MM.1S (cell line): ENCODE data around the gene KRTAP4-8.

Source experiments
- DNase-seq: peaks from one replicate; pipeline ENCODE4 v3.0.0-alpha.2; 2015
- H2AFZ ChIP-seq: fragments of 300-600 bp; sonication (generic); 2 replicates; pipeline ENCODE4 v1.6.0; 2016; ENCODE audit warnings: antibody characterized with exemption, low read length
- H3F3A ChIP-seq: fragments of 300-600 bp; sonication (generic); 2 replicates; pipeline ENCODE4 v1.6.1; 2016; ENCODE audit warnings: mild to moderate bottlenecking, antibody characterized with exemption, low read length, moderate library complexity, mixed read lengths; ENCODE audit not compliant: insufficient read depth
- H3K27ac ChIP-seq: fragments of 300-600 bp; sonication (generic); 2 replicates; pipeline ENCODE4 v1.5.1; 2016; ENCODE audit warnings: mild to moderate bottlenecking, low read length
- H3K27me3 ChIP-seq: fragments of 300-600 bp; sonication (generic); replicated peaks from 2 replicates; pipeline ENCODE4 v1.6.0; 2016; ENCODE audit warnings: low read length; ENCODE audit not compliant: insufficient read depth
- H3K36me3 ChIP-seq: fragments of 300-600 bp; sonication (generic); replicated peaks from 2 replicates; pipeline ENCODE4 v1.6.1; 2016; ENCODE audit warnings: mild to moderate bottlenecking, low read length, mixed read lengths; ENCODE audit not compliant: insufficient read depth
- H3K4me1 ChIP-seq: fragments of 300-600 bp; sonication (generic); 2 replicates; pipeline ENCODE4 v1.6.1; 2016; ENCODE audit warnings: low read length, mixed read lengths
- H3K4me2 ChIP-seq: fragments of 300-600 bp; sonication (generic); 2 replicates; pipeline ENCODE4 v1.6.0; 2016; ENCODE audit warnings: low read depth, low read length
- H3K4me3 ChIP-seq: fragments of 300-600 bp; sonication (generic); 2 replicates; pipeline ENCODE4 v1.5.1; 2016; ENCODE audit warnings: low read length, mixed read lengths
- H3K79me2 ChIP-seq: fragments of 300-600 bp; sonication (generic); 2 replicates; pipeline ENCODE4 v1.6.1; 2016; ENCODE audit warnings: mixed run types, low read length, mixed read lengths
- H3K9ac ChIP-seq: fragments of 300-600 bp; sonication (generic); 2 replicates; pipeline ENCODE4 v1.6.1; 2016; ENCODE audit warnings: low read length, mixed read lengths
- H3K9me2 ChIP-seq: fragments of 300-600 bp; sonication (generic); replicated peaks from 2 replicates; pipeline ENCODE4 v1.6.1; 2016; ENCODE audit warnings: mild to moderate bottlenecking, low read length, mixed read lengths; ENCODE audit not compliant: insufficient read depth
- H3K9me3 ChIP-seq: fragments of 300-600 bp; sonication (generic); replicated peaks from 2 replicates; pipeline ENCODE4 v1.6.1; 2016; ENCODE audit warnings: mild to moderate bottlenecking, low read length, mixed read lengths; ENCODE audit not compliant: insufficient read depth
- H4K20me1 ChIP-seq: fragments of 300-600 bp; sonication (generic); 2 replicates; pipeline ENCODE4 v1.6.1; 2016; ENCODE audit warnings: mild to moderate bottlenecking, low read length, moderate library complexity, mixed read lengths; ENCODE audit not compliant: insufficient read depth
- CTCF ChIP-seq: fragments of 300-600 bp; sonication (generic); IDR thresholded peaks from 2 replicates; pipeline ENCODE4 v1.5.1; 2016; ENCODE audit warnings: antibody characterized with exemption, low read length, mixed read lengths
- EZH2 ChIP-seq: fragments of 300-600 bp; sonication (generic); optimal IDR thresholded peaks from 2 replicates; pipeline ENCODE3; 2017; ENCODE audit warnings: low read depth, mild to moderate bottlenecking, antibody characterized with exemption, low read length, mixed read lengths
- EZH2phosphoT487 ChIP-seq: fragments of 300-600 bp; sonication (generic); IDR thresholded peaks from 2 replicates; pipeline ENCODE4 v1.6.1; 2018; ENCODE audit warnings: antibody characterized with exemption, low read length

Gene KRTAP4-8

GRCh38 chr17:41098042-41098441 lies at the start of gene KRTAP4-8:
Gene KRTAP4-8 (minus strand): TSS chr17:41098142. CDS start chr17:41098084, 58 bp downstream.
- no peak within 1 kb of the TSS for H3K4me2 ChIP-seq
- H3K9me2 ChIP-seq: no peaks in the 10 kb centered on the region
- no peaks in the 10 kb centered on the region for H3K9me3 ChIP-seq
- no peaks in the 10 kb centered on the region for H3K36me3 ChIP-seq
- H3K9ac ChIP-seq: no peak within 1 kb of the TSS
- H3K27ac ChIP-seq: no peak within 1 kb of the TSS
- TF ChIP-seq EZH2phosphoT487 (no peak), CTCF (no peak), EZH2 (no peak)
- H3K27me3 ChIP-seq: no peaks in the 10 kb centered on the region
- no peak within 1 kb of the TSS for H2AFZ ChIP-seq
- DNase-seq: no peak
- H3F3A ChIP-seq: no peaks in the 10 kb centered on the region
- H4K20me1 ChIP-seq: no peaks in the 10 kb centered on the region
- no peaks in the 10 kb centered on the region for H3K4me1 ChIP-seq
- H3K4me3 ChIP-seq: no peak within 1 kb of the TSS
- no peaks in the 10 kb centered on the region for H3K79me2 ChIP-seq

DNA sequence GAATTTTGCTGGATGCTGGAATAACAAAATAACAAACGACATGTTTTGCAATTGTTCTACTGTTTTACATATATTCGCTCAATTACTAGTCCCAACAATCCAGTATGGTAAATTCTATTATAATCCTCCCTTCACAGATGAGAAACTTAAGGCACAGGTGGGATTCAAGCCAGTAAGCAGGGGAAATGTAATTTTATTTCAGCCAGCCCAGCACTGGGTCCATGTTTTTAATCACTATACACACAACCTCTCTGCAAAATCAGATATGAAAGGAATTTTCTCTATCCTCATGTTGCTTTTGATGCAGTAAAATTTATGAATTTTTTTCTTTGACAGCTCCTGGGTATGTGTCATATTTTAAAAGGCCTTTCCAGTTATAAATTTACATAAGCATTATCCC lies 47.3 kb upstream of the KRTAP4-8 start:
- no peaks in the 10 kb centered on the region for H3F3A ChIP-seq
- H3K79me2 ChIP-seq: no peaks in the 10 kb centered on the region
- no peak overlapping the region for H2AFZ ChIP-seq
- no peak for DNase-seq
- no peaks in the 10 kb centered on the region for H3K27me3 ChIP-seq
- no peak overlapping the region for H3K4me2 ChIP-seq
- no peaks in the 10 kb centered on the region for H3K36me3 ChIP-seq
- H4K20me1 ChIP-seq: no peaks in the 10 kb centered on the region
- TF ChIP-seq EZH2phosphoT487: no peak
- TF ChIP-seq EZH2: no peak
- TF ChIP-seq CTCF: no peak
- no peak overlapping the region for H3K9ac ChIP-seq
- H3K27ac ChIP-seq: no peak overlapping the region
- H3K9me3 ChIP-seq: no peaks in the 10 kb centered on the region
- H3K4me3 ChIP-seq: no peak overlapping the region
- H3K4me1 ChIP-seq: no peaks in the 10 kb centered on the region
- no peaks in the 10 kb centered on the region for H3K9me2 ChIP-seq

GRCh38 chr17:41144846-41145245 lies 46.9 kb upstream of the KRTAP4-8 start:
- Histone ChIP-seq H3K4me3 (no peak overlapping the region), H3K9me3 (no peaks in the 10 kb centered on the region), H4K20me1 (no peaks in the 10 kb centered on the region), H3K4me2 (no peak overlapping the region), H3K27me3 (no peaks in the 10 kb centered on the region), H3K27ac (no peak overlapping the region), H3K9me2 (no peaks in the 10 kb centered on the region), H3K36me3 (no peaks in the 10 kb centered on the region), H3K9ac (no peak overlapping the region), H3F3A (no peaks in the 10 kb centered on the region), H2AFZ (no peak overlapping the region), H3K4me1 (no peaks in the 10 kb centered on the region), H3K79me2 (no peaks in the 10 kb centered on the region)
- DNase-seq: no peak
- no peak for TF ChIP-seq EZH2
- no peak for TF ChIP-seq EZH2phosphoT487
- no peak for TF ChIP-seq CTCF

DNA sequence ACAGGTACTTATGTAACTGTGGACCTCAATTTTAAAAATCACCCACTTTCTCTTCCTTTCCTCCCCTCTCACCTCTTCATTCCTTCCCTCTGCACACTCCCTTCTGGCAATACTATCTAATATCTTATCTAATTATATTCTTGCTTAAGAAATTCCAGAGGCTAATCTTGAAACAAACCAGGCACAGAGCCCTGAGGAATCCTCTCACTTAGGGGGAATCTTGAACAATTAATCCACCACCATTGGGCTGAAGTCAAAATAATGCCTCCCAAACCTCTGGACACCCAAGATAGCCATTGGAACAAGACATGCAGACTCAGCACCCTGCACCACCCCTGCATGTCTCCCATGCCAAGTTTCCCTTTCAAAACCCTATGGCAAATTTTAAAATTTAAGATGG lies 43.4 kb upstream of the KRTAP4-8 start:
- Histone ChIP-seq H3K4me2 (no peak overlapping the region), H3K27ac (no peak overlapping the region), H4K20me1 (no peaks in the 10 kb centered on the region), H3K27me3 (no peaks in the 10 kb centered on the region), H3K4me1 (no peaks in the 10 kb centered on the region), H3K79me2 (no peaks in the 10 kb centered on the region), H3K36me3 (no peaks in the 10 kb centered on the region), H3F3A (no peaks in the 10 kb centered on the region), H3K4me3 (no peak overlapping the region), H3K9me2 (no peaks in the 10 kb centered on the region), H2AFZ (no peak overlapping the region), H3K9me3 (no peaks in the 10 kb centered on the region), H3K9ac (no peak overlapping the region)
- TF ChIP-seq EZH2phosphoT487 (no peak), EZH2 (no peak), CTCF (no peak)
- DNase-seq: no peak
